ENCODE results near the gene ATP2C1.
"Not testable (repeated sequence)": the region's sequence is repeated elsewhere in the genome, so short reads cannot be mapped to it uniquely, and the experiment has no call there.

Gene ATP2C1

GRCh38 chr3:130935761-130936492, 42.0 kb downstream of the ATP2C1 start:
- no peak for DNase-seq (ENCODE audit: low read depth in 2 of 3, low spot score in 1 of 3)

- no peak for DNase-seq (ENCODE audit: low read depth in 2 of 3, low spot score in 1 of 3)
Observed at GRCh38 chr3:130939753-130940152, 45.9 kb downstream of the ATP2C1 start.

GRCh38 chr3:130941793-130942192, 47.9 kb downstream of the ATP2C1 start:
- DNase-seq (ENCODE audit: low read depth in 2 of 3, low spot score in 1 of 3) = no peak

- DNase-seq (ENCODE audit: low read depth in 2 of 3, low spot score in 1 of 3) = no peak
Observed at GRCh38 chr3:130946882-130947281, 53.0 kb downstream of the ATP2C1 start.

- no peak for DNase-seq (ENCODE audit: low read depth in 2 of 3, low spot score in 1 of 3)
Observed at GRCh38 chr3:130948001-130948773, 54.3 kb downstream of the ATP2C1 start.

- DNase-seq (ENCODE audit: low read depth in 2 of 3, low spot score in 1 of 3) = no peak
Observed at GRCh38 chr3:130948929-130949328, 55.0 kb downstream of the ATP2C1 start.

- no peak for DNase-seq (ENCODE audit: low read depth in 2 of 3, low spot score in 1 of 3)
Observed at GRCh38 chr3:130950124-130950523, 56.2 kb downstream of the ATP2C1 start.

- DNase-seq (ENCODE audit: low read depth in 2 of 3, low spot score in 1 of 3) = no peak
Observed at GRCh38 chr3:130950641-130951040, 56.8 kb downstream of the ATP2C1 start.

GRCh38 chr3:130955481-130955880, 61.6 kb downstream of the ATP2C1 start:
- DNase-seq (ENCODE audit: low read depth in 2 of 3, low spot score in 1 of 3) = no peak

- DNase-seq (ENCODE audit: low read depth in 2 of 3, low spot score in 1 of 3) = no peak
Observed at GRCh38 chr3:130956281-130956680, 62.4 kb downstream of the ATP2C1 start.

GRCh38 chr3:130956721-130957120, 62.8 kb downstream of the ATP2C1 start:
- no peak for DNase-seq (ENCODE audit: low read depth in 2 of 3, low spot score in 1 of 3)

- DNase-seq (ENCODE audit: low read depth in 2 of 3, low spot score in 1 of 3) = no peak
Observed at GRCh38 chr3:130960139-130960795, 66.4 kb downstream of the ATP2C1 start.

- DNase-seq (ENCODE audit: low read depth in 2 of 3, low spot score in 1 of 3) = no peak
Observed at GRCh38 chr3:130961458-130961857, 67.6 kb downstream of the ATP2C1 start.

- DNase-seq (ENCODE audit: low read depth in 2 of 3, low spot score in 1 of 3) = no peak
Observed at GRCh38 chr3:130963444-130963843, 69.6 kb downstream of the ATP2C1 start.

- no peak for DNase-seq (ENCODE audit: low read depth in 2 of 3, low spot score in 1 of 3)
Observed at GRCh38 chr3:130963878-130964277, 70.0 kb downstream of the ATP2C1 start.

GRCh38 chr3:130967281-130967680, 73.4 kb downstream of the ATP2C1 start:
- DNase-seq (ENCODE audit: low read depth in 2 of 3, low spot score in 1 of 3) = no peak

- DNase-seq (ENCODE audit: low read depth in 2 of 3, low spot score in 1 of 3) = no peak
Observed at GRCh38 chr3:130968221-130968620, 74.3 kb downstream of the ATP2C1 start.

GRCh38 chr3:130969621-130970020, 75.7 kb downstream of the ATP2C1 start:
- no peak for DNase-seq (ENCODE audit: low read depth in 2 of 3, low spot score in 1 of 3)

- no peak for DNase-seq (ENCODE audit: low read depth in 2 of 3, low spot score in 1 of 3)
Observed at GRCh38 chr3:130971208-130971607, 77.3 kb downstream of the ATP2C1 start.

GRCh38 chr3:130972592-130972991, 78.7 kb downstream of the ATP2C1 start:
- DNase-seq (ENCODE audit: low read depth in 2 of 3, low spot score in 1 of 3) = not testable (repeated sequence)

GRCh38 chr3:130973406-130973805, 79.5 kb downstream of the ATP2C1 start:
- DNase-seq (ENCODE audit: low read depth in 2 of 3, low spot score in 1 of 3) = no peak

- no peak for DNase-seq (ENCODE audit: low read depth in 2 of 3, low spot score in 1 of 3)
Observed at GRCh38 chr3:130974201-130974600, 80.3 kb downstream of the ATP2C1 start.

Measured in stimulated activated CD4-positive, alpha-beta T cell treated with anti-CD3 and anti-CD28 coated beads, Interleukin-12 subunit alpha, Interleukin-12 subunit beta, amount 100 ng/mL, for 48 hours (primary cell).